Effector memory CD4-positive, alpha-beta T cell (primary cell): ENCODE measurements around the gene CYB561.

Experiments used
- DNase-seq, 3 donors: peaks; one replicate each; pipeline ENCODE4 v3.0.0-alpha.2; 2020
- H3K27ac ChIP-seq: 2 replicates; pipeline ENCODE4 v1.7.0; 2013; ENCODE audit warnings: mild to moderate bottlenecking, low read length, moderate library complexity; ENCODE audit not compliant: insufficient read depth, poor library complexity, severe bottlenecking
- H3K27me3 ChIP-seq: replicated peaks from 2 replicates; pipeline ENCODE4 v1.7.0; 2013; ENCODE audit warnings: mild to moderate bottlenecking, low read length; ENCODE audit not compliant: insufficient read depth, control insufficient read depth, poor library complexity, severe bottlenecking
- H3K36me3 ChIP-seq: 2 replicates; pipeline ENCODE4 v1.7.0; 2013; ENCODE audit warnings: mild to moderate bottlenecking, low read length, moderate library complexity; ENCODE audit not compliant: control insufficient read depth, insufficient read depth
- H3K4me1 ChIP-seq: 2 replicates; pipeline ENCODE4 v1.7.0; 2013; ENCODE audit warnings: low read length, mild to moderate bottlenecking; ENCODE audit not compliant: control insufficient read depth, insufficient read depth, poor library complexity, severe bottlenecking
- H3K4me3 ChIP-seq: 2 replicates; pipeline ENCODE4 v1.7.0; 2013; ENCODE audit warnings: low read length, low read depth, mild to moderate bottlenecking; ENCODE audit not compliant: insufficient read depth, poor library complexity, severe bottlenecking
- H3K9me3 ChIP-seq: 2 replicates; pipeline ENCODE4 v1.7.0; 2013; ENCODE audit warnings: mild to moderate bottlenecking, low read length, moderate library complexity; ENCODE audit not compliant: control insufficient read depth

CYB561 gene

GRCh38 chr17:63395075-63395805 is 50.9 kb downstream of the CYB561 start:
- no peak for DNase-seq
- no peak overlapping the region for H3K27ac ChIP-seq
- no peaks in the 10 kb centered on the region for H3K27me3 ChIP-seq
- no peaks in the 10 kb centered on the region for H3K9me3 ChIP-seq
- H3K4me3 ChIP-seq: no peak overlapping the region
- peaks cover 5% of the 10 kb centered on the region for H3K36me3 ChIP-seq
- no peaks in the 10 kb centered on the region for H3K4me1 ChIP-seq

- no peaks in the 10 kb centered on the region for H3K4me1 ChIP-seq
- peaks cover 7% of the 10 kb centered on the region for H3K36me3 ChIP-seq
These were observed 56.0 kb downstream of the CYB561 start for GRCh38 chr17:63390090-63390489.

GRCh38 chr17:63387656-63388340 is 58.3 kb downstream of the CYB561 start:
- H3K36me3 ChIP-seq: peaks cover 7% of the 10 kb centered on the region
- no peak for DNase-seq

More at GRCh38 chr17:63390090-63390489, 56.0 kb downstream of the CYB561 start:
- no peak overlapping the region for H3K27ac ChIP-seq
- DNase-seq: no peak
- no peak overlapping the region for H3K4me3 ChIP-seq
- no peaks in the 10 kb centered on the region for H3K27me3 ChIP-seq
- H3K9me3 ChIP-seq: no peaks in the 10 kb centered on the region

GRCh38 chr17:63382826-63383225 is 63.3 kb downstream of the CYB561 start:
- no peaks in the 10 kb centered on the region for H3K36me3 ChIP-seq
- no peak overlapping the region for H3K4me3 ChIP-seq
- no peak overlapping the region for H3K27ac ChIP-seq
- H3K4me1 ChIP-seq: no peaks in the 10 kb centered on the region
- no peaks in the 10 kb centered on the region for H3K9me3 ChIP-seq
- H3K27me3 ChIP-seq: no peaks in the 10 kb centered on the region
- no peak for DNase-seq

More at GRCh38 chr17:63387656-63388340, 58.3 kb downstream of the CYB561 start:
- no peaks in the 10 kb centered on the region for H3K27me3 ChIP-seq
- no peaks in the 10 kb centered on the region for H3K9me3 ChIP-seq
- H3K27ac ChIP-seq: no peak overlapping the region
- H3K4me1 ChIP-seq: no peaks in the 10 kb centered on the region
- no peak overlapping the region for H3K4me3 ChIP-seq
